Endothelial cell of hepatic sinusoid (primary cell): ENCODE measurements around the gene SEC14L2.

Source experiments
- in situ Hi-C: cut with HindIII; loops from 2 replicates; pipeline ENCODE4 v1.10.0; 2017; ENCODE audit warnings: low sequenced_read_pairs

Gene SEC14L2

DNA sequence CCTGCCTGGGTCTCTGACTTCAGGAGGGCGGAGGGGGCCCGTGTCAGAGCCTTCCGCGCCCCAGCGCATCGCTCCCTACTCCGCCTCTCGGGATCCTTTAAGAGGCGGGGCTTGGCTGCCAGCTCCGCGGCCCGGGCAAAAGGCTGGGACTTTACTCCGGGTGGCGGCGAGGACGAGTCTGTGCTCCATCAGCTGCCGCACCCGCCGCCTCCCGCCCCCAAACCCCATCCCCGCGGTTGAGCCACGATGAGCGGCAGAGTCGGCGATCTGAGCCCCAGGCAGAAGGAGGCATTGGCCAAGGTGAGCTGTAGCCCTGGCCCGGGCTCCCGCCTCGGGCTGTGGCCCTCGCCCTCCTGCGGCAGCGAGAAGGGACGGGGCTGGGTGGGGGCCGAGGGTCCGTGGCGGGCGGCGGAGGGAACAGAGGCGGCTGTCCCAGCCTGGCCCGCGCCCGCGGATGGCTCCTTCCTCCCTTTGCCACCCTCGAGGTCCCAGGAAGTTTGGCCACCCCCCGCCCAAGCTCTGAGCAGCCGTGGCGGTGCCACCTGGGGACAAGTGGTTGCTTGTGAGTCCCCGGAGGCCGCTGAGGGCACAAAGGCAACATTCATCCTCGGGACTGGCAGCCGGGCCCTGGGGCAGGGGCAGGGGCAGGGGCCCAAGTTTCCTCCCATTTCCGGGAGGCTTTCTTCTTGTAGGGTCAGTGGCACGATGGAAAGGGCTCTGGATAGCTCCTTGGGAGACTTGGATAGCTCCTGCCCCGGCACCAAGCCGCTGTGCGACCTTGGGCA lies at the start of gene SEC14L2:
Gene SEC14L2 (plus strand): TSS at position 148 of the 785 bp plus-strand sequence. CDS start 99 bp downstream, at position 247.
- in situ Hi-C loops: no loop called here

DNA sequence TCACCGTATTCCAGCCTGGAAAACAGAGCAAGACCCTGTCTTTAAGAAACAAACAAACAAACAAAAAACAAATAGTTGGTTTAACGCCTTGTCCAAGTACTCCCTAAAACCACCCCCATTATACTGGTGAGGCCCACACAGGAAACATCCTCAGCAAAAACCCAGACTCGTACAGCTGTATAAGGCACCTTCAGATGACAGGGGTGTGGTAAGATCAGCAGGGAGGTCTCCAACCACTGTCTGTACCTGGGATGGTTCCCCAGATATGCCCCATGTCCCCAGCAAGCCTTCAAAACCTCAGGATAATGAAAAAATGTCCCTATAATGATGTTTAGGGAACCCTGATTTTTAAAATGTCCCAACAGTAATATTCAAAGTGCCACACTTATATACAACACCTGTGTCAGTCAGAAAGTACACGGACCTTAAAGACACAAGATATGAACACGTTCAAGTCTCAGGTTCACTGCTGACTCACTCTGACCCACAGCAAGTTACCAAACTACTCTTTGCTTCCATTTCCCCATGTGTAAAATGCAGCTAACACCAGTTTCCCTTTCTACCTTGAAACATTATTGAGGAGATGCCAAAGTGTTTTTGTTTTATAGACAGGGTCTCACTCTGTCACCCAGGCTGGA lies 49.4 kb upstream of the SEC14L2 start:
- in situ Hi-C loops: no loop called here

GRCh38 chr22:30348404-30348803 lies 48.4 kb upstream of the SEC14L2 start:
- in situ Hi-C loops: no loop called here

DNA sequence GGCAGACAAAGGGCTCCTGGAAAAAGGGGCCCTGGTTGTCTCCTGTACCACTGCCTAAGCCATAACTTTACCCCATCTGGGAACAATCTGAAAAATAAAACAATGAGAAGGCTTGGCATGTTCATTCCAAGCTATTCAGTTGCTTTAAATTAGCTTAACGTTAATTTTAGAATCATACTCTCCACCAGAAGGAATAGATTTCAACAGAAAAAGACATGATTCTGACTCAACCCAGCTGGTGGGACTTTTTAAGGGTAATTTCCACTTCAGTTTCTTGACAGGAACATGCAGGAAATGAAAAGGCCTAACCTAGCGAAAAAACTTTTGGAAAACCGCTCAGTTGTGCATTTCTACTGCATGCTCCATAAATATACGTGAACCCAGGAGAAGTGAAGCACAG lies 48.0 kb upstream of the SEC14L2 start:
- in situ Hi-C loops: no loop called here

GRCh38 chr22:30351226-30351625 lies 45.6 kb upstream of the SEC14L2 start:
- in situ Hi-C loops: no loop called here

GRCh38 chr22:30354644-30355043 lies 42.2 kb upstream of the SEC14L2 start:
- in situ Hi-C loops: no loop called here

DNA sequence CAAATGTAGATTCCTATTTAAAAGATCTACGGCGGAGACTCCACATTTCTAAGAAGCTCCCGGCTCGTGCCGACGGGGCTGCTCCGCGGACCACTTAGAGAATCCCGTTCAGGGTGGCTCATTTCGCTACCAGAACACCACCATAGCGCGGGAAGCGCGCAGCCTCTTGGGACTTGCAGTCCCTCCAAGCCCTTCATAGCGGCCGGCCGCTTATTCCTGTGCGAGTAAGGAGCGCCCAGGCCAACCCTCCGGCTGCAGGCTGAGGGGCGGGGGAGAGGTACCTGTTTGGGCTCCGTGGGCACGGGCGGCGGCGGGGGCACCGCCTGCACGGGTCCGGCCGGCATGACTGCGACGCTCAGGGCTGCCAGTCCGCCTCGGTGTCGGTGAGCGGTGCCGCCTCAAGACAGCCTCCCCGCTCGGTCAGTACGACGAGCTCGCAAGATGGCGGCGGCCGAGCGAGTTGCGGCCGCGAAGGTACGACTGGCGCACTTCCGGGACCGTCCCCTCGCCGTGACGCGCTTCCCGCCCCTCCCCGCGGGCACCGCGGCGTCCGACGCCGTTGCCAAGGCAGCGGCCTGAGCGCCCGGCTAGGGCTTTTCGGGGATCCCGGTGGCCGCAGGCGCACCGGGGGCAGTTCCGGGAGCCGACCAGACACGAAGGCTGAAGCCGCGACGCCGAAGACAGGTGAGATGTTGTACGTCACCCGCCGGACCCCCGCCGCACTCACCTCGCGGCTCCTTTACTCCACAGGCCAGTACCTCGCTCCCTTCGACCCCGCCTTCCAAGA lies 40.2 kb upstream of the SEC14L2 start, which contains the start of the genes CCDC157 and SF3A1:
Gene CCDC157 (plus strand): TSS at position 559 of the 787 bp plus-strand sequence. CDS start 8,994 bp downstream, outside the sequence.
Gene SF3A1 (minus strand): TSS at position 446 of the 787 bp plus-strand sequence. CDS start 102 bp downstream, at position 344.
- in situ Hi-C loops: no loop called here

- in situ Hi-C loops: no loop called here
Observed at GRCh38 chr22:30357236-30357570, 39.6 kb upstream of the SEC14L2 start.

- in situ Hi-C loops: no loop called here
Observed at GRCh38 chr22:30357650-30358215, 39.1 kb upstream of the SEC14L2 start.

DNA sequence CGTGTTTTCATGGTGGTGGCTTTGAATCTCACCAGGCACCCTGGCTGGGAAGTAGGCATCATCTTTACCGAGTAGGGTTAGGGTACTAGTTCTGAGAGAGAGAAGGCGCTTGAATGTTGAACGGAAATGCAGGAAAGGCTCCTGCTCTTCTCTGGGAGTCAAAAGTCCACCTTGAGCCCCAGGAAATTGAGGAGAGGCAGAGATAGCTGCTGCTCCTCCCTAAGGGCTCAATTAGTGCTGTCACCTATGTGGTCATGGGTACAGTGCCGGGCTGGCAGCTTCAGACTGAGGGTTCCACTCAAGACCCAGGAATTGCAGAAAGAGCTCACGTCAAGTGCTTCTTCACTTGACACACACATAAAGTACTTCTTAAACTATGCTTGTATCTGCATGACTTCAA lies 38.3 kb upstream of the SEC14L2 start:
- in situ Hi-C loops: no loop called here

DNA sequence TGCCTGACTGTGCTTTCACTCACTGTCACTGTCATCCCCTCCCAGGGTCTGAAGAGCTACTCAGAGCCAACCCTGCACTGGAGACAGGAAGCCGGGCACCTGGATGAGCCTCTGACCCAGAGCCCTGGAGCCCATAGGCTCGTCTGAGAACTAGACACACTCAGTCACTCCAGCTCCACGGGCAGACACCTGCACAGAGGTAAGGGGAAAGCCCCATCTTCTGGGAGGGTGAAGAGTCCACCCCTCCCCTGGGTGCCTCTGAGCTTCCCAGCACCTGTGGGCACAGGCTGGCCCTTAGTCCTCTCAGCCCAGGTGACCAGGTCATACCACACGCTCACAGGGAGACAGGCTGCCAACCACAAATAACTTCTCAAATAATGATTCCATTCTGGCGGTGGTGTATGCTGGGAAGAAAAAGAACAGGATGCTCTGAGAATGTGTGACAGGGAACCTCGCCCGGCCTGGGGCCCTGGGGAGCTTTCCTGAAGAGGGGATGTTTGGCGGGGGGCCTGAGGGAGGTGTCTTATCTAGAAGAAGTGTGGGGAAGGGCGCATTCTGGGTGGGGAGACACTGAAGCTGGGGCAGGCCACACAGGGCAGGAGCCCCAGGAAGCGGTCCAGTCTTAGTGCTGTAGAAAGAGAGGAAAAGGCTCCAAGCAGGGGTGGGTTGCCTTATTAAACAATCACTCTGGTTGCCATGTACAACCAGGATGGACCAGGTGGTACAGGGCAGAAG lies 34.7 kb upstream of the SEC14L2 start:
- in situ Hi-C loops: no loop called here

DNA sequence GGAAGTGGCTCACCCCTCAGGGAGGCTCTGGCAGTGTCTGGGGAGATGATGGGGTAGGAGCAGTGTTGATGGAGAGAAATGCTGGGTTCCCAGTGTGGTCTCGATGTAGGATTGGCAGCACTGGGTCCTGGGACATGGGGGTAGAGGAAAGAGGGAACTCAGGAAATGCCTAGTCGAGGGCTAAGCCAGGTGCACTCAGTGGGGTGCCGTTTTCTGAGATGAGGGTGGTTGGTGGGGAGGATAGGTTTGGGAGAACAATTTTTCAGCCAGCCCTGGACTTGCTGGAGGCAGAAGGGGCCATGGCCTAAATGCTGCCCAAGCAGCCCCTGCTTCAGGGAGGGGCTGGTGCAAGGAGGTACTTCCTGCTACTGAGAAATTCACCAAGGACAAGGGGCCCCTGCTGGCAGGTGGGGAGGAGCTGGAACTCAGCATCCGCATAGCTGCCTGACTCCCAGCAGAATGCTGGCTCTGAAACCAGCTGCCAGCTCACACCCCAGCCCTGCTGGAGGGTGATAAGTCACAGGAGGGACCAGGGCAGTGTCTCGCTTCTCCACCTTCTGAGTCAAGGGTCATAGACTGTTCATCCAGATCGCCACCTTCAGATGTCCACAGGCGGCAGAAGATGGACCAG lies 34.1 kb upstream of the SEC14L2 start:
- in situ Hi-C loops: no loop called here

GRCh38 chr22:30365891-30366290 lies 30.9 kb upstream of the SEC14L2 start:
- in situ Hi-C loops: no loop called here

DNA sequence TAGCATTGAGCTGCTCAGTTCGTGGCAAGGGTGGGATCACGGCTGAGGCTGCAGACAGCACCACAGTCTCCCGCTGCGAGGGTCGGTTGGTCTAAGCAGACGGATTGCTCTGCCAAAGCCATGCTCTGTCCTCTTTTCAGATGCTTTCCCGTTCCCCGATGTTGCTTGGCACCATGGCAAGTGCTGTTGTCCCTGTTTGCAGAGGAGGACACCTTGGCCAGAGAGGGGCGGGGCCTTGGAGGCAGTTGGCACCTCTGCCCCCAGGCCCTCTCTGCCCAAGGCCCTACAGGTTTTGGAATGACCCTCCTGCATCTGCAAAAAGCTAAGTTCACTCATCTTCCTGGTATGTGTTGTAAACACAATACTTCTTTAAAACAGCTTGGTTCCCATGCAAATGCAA lies 28.4 kb upstream of the SEC14L2 start:
- in situ Hi-C loops: no loop called here

DNA sequence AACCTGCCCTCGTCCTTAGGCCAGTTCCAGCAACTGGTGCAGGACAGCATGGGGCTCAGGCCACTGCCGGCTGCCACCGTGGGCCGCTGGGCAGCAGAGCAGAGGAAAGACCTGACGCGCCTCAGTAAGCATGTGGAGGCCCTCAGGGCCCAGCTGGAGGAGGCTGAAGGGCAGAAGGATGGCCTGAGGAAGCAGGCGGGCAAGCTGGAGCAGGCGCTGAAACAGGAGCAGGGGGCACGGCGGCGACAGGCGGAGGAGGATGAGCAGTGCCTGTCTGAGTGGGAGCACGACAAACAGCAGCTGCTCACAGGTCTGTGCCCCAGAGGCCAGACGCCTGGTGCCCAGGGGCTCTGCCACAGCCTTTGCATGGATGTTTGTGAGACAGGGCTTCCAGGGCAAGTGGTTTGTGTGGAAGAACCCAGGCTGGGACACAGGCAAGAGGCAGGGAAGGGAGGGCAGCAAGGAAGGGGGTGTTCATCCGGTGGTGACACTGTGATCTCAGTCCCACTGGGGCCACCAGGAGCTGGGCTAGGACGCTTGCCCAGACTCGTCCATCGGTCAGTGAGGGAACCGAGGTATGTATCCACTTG lies 26.1 kb upstream of the SEC14L2 start:
- in situ Hi-C loops: no loop called here

- in situ Hi-C loops: no loop called here
Observed at GRCh38 chr22:30371321-30371720, 25.5 kb upstream of the SEC14L2 start.

GRCh38 chr22:30371981-30372380 lies 24.8 kb upstream of the SEC14L2 start:
- in situ Hi-C loops: no loop called here

- in situ Hi-C loops: no loop called here
Observed at GRCh38 chr22:30372915-30373314, 23.9 kb upstream of the SEC14L2 start.
